ENCODE measurements around the gene SCFD2.

The SCFD2 gene

DNA sequence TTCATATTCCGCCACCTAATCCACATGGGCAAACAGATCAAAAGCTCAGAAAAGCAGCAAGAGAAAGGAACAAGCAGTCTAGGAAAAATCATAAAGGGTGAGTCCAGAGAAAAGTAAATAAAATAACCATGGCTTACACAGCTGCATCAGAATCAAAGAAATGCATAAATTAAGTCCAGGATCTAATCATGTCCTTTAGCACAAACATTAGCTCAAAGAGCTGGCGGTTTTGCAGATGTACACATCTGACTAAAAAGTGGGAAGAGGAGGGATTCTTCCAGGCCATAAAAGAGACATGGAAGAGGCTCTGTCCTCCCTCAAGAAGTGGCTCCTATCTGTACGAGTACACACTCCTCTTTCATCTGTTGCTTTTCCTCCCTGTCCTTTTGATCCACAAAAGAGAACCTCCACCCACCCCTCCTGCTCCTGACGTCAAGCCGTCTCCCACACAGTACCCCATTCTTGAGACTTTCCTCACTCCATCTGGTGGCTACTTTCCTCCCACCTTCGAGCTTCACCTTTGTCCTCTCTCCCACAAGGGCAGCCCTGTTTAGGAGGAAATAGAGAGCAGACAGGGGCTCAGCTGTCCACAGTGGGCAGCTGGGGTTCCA is 411.2 kb downstream of the SCFD2 start:
- no peak for DNase-seq (ENCODE audit: low read depth)

DNA sequence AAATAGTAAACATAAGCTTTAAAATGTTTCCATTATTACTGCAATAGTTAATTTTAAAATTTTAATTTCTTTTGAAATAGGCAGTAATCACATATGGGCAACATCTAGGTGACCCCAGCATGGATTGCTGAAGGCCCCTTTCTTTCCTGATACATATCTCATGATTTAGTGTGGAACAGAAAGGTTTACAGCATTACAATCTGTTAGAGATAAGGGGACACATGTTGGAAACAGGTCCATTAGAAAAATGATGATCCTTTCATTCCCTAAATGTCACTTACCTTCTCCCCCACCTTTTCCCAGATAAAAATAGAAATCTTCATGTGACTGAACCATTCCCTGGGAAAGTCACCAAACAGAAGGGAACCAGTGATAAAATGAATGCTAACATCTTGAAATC is 413.3 kb downstream of the SCFD2 start:
- DNase-seq (ENCODE audit: low read depth): no peak

- DNase-seq (ENCODE audit: low read depth): no peak
Measured at GRCh38 chr4:52951016-52951415, 414.8 kb downstream of the SCFD2 start.

GRCh38 chr4:52950226-52950625 is 415.6 kb downstream of the SCFD2 start:
- no peak for DNase-seq (ENCODE audit: low read depth)

GRCh38 chr4:52949336-52949735 is 416.5 kb downstream of the SCFD2 start:
- no peak for DNase-seq (ENCODE audit: low read depth)

- no peak for DNase-seq (ENCODE audit: low read depth)
Measured at GRCh38 chr4:52948057-52948423, 417.8 kb downstream of the SCFD2 start.

DNA sequence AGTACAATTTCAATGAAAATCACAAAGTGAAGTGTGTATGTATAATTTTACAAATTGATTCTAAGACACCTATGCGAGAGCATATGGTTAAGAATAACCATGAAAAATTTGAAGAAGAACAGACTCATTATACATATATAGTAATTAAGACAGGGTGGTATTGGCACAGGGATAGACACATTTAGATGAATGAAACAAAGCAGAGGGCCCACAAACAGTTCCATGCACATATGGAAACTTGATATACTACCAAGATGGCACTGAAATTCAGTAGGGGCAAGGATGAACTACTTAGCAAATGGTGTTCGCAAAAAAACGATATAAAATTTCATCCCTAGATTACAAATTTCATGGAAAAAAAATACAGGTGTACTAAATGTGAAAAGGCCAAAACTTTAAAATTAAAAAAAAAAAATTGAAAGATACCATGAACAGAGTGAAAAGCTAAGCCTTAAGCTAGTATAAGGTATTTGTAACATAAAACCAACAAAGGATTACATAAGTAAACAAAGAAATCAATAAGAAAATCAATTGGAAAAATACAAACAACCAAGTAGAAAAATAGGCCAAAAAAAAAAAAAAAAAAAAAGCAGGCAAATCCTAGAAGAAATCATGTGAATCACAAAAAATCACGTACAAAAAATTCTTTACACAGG is 418.3 kb downstream of the SCFD2 start:
- DNase-seq (ENCODE audit: low read depth): no peak

- no peak for DNase-seq (ENCODE audit: low read depth)
Measured at GRCh38 chr4:52946855-52947254, 419.0 kb downstream of the SCFD2 start.

GRCh38 chr4:52945982-52946381 is 419.9 kb downstream of the SCFD2 start:
- no peak for DNase-seq (ENCODE audit: low read depth)

DNA sequence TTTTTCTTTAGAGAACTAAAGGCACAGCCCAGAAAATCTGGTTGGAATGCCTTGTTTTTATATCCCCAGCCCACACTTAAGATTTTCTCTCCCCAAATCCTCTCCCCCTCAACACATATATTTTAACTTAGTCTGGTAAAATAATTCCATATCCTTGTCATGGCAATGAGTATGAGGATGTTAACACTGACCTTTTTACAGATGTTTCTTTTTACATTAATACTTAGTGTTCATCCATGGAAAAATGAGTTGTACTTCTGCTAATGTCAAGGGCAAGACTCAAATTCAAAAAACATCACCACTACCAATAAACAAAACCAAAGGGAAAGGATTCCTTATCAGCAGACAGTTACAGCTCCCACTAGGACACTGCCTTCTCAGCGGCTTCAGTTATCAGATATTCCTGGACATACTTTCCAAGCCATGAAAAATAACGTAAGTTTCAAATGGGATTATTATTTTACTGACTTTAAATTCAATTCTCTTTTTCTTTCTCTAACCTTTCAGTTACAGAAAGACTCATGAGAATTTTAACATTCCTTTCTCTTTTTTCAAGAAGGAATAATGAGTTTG is 420.4 kb downstream of the SCFD2 start:
- no peak for DNase-seq (ENCODE audit: low read depth)

- no peak for DNase-seq (ENCODE audit: low read depth)
Measured at GRCh38 chr4:52943677-52944076, 422.2 kb downstream of the SCFD2 start.

DNA sequence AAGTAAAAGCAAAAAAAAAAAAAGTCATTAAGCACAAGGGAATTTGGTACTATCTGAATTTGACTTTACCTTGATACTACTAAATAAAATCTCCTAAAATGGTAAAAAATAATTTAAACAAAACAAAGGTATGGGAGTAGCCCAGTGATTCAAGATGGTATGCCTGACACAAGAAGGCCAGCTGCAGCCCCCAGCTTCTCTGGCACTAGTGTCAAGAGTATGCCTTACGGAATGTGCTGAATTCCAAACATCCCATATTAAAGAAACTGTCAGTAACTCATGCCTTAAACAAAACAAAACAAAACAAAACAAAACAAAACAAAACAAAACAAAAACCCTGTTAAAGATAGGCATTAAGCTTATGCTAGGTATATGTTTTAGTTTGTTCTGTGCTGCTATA is 422.9 kb downstream of the SCFD2 start:
- no peak for DNase-seq (ENCODE audit: low read depth)

DNA sequence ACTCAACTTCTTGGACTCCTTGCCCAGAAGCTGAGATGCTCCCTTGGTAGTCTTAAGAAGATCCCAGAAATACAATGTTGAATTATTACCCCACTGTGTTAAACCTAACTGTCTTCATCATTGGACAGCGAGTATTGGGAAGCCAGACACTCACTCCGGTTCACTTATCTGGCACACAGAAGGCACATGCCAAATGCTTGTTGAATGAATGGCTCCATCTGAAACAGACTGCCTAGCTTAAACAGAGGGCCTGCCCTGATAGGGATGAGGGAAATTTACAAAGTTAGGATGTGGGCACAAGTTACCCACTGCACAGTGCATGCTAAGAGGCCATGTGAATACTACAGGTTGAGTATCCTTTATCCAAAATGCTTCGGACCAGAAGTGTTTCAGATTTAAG is 424.4 kb downstream of the SCFD2 start:
- no peak for DNase-seq (ENCODE audit: low read depth)

GRCh38 chr4:52939739-52940138 is 426.1 kb downstream of the SCFD2 start:
- no peak for DNase-seq (ENCODE audit: low read depth)

- no peak for DNase-seq (ENCODE audit: low read depth)
Measured at GRCh38 chr4:52939325-52939724, 426.5 kb downstream of the SCFD2 start.

GRCh38 chr4:52937829-52938228 is 428.0 kb downstream of the SCFD2 start:
- no peak for DNase-seq (ENCODE audit: low read depth)

DNA sequence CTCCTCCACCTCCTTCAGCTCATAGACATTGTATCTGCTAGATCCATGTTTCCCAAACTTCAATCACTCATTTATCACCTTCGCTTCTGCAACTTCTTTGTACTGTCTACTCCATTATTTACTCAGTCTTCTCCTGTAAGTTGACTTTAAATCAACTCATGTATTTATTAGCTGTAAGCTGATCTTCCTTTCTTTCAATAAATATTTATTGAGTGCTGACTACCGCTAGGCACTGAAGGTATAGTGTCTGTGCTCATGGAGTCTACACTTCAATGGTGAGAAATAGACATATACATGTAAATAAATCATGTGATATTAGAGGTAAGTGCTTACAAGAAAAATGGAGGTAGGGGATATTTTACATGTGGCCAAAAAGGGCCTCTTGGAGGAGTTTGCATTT is 429.1 kb downstream of the SCFD2 start:
- DNase-seq (ENCODE audit: low read depth): no peak

GRCh38 chr4:52935317-52935716 is 430.5 kb downstream of the SCFD2 start:
- no peak for DNase-seq (ENCODE audit: low read depth)

DNA sequence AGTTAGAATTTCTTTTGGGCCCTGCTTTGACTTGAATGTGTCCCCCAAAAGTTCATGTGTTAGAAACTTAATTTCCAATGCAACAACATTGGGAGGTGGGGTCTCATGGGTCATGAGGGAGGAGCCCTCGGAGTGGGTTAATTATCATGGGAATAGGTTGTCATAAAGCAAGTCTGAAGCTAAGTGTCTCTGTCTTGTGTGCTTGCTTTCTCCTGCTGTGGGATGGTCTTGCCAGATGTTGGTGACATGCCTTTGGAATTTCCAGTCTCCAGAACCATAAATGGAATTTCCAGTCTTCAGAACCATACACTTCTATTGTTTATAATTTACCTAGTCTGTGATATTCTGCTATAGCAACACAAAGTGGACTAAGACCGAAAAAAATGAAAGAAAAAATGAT is 432.1 kb downstream of the SCFD2 start:
- DNase-seq (ENCODE audit: low read depth): no peak

- no peak for DNase-seq (ENCODE audit: low read depth)
Measured at GRCh38 chr4:52932591-52933470, 433.0 kb downstream of the SCFD2 start.

DNA sequence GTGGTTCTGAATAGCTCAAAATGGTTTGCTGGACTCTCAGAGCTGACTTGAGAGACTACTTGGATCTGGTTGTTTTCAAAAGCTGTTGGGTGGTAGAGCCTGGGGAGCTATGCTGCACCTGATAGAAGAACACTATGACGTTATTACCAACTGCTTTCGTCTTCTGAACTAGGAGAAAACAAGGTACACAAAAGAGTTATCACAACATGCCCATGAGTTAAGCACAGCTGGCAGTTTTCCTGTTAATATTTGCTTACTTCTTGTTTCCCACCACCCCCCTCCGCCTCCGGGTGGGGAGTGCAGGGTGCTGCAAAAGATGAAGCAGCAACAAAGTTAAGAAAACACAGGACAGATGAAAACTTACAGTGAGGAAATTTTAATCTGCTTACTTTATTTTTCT is 434.6 kb downstream of the SCFD2 start:
- DNase-seq (ENCODE audit: low read depth): no peak

GRCh38 chr4:52926196-52926974 is 439.5 kb downstream of the SCFD2 start:
- DNase-seq (ENCODE audit: low read depth): no peak
